ENCODE data around the gene ADRM1.

Gene ADRM1

GRCh38 chr20:62351469-62352401 is 48.9 kb downstream of the ADRM1 start:
- no peak for DNase-seq (ENCODE audit: low read depth, low spot score)
- H3K27ac ChIP-seq: peak overlapping the region; percentile 98

DNA sequence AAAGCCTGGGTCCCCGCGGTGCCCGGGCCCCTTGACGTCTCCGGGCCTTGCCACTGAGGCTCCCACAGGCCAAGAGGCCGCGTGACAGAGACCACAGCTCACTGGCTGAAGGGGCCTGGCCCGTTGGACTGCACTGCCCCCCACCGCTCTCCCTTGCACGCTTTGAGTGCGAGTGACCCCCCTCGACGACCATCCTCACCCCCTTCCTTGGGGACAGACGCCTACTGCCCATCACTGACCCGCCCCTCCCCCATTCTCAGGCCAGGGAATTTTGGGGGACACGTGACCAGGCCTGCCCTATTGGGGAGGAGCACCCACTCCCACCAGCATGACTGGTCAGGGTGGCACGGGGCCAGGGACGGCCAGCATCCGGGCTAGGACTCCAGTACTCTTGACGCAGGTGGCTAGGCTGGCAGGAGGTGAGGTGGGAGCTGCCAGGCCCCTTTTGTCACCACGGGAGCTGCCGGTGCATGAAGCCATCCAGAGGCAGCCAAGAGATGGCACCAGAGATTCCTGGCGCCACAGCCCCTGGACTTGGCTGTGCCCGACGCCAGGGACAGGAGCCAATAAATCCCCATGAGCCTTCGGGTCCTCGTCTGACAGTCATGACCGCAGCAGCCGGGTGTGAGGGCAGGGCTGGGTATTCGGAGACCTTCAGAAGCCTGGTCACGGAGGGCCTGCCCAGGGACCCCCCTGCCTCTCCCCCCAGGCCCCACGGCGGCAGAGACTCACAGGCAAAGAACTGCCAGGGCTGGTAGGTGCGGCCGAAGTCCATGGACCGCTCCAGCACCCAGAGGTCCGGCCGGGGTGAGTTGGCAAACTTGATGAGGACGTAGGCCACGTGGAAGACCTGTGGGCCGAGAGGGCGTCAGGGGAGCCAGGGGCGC is 49.8 kb downstream of the ADRM1 start:
- H3K27ac ChIP-seq: peak overlapping the region; percentile 98
- no peak for DNase-seq (ENCODE audit: low read depth, low spot score)

DNA sequence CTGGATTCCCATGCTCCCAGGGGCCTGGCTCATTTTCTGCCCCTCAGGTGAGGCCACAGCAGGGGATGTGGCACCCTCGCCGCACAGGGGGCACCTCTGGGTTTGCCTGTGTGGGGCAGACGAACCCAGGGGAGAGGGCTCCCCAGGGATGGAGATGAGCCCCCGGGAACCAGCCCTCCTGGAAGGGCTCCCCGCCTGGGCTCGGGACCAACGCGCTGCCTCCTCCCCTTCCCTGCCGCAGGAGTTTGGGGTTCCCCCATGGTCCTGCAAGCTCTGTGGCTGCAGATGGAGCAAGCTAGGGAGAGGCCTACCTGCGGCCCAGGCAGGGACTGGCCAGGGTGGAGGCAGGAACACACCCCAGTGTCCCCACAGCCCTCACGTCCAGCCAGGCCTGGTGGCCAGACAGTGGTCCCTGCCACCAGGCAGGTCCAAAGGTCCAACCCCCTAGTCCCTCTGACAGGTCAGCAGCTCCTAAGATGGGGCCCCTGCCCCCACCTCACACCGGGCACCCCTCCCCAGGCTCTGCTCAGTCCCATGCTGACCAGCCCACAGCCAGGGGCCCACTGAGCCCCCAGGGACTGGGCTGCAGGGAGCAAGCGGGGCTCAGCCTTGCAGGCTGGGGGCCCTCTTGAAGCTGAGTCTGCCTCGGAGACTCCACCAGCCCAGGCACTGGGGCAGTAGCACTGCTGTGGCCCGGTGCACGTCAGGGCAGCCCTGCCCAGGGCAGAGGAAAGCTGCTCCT is 50.7 kb downstream of the ADRM1 start:
- no peak for DNase-seq (ENCODE audit: low read depth, low spot score)
- H3K27ac ChIP-seq: peak overlapping the region; percentile 98

DNA sequence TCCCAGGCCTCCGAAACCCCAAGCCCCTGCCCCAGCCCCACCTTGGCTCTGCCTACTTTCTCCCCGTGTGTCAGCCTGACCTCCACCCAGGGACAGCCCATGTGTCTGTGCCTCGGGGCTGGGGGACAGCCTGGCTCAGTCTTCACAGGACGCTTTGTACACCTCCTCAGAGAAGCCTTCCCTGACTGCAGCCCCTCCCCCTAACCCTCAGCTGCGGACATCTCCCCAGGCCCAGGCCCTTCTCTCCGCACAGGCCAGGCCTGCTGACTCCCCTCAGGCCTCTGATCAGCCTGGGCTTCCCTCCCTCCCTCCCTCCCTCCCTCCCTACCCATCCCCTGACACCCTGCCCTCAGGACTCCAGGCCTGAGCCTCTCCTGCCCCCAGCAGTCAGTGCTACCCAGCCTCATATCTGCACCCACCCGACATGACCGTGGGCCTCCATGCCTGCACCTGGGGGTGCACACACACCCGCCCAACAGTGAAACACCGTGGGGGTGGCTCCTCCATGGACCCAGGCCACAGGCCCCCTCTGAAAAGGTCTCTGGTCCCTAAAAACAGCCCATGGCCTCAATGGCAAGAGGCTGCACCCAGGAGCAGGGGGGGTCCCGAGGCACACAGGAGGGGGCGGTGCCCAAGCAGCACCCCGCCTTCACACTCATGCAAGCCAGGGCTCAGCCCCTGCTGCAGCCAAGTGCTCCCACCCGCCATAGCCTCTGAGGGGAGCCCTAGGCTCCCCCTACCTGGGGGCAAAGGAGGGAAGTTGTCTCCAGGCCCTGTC is 51.4 kb downstream of the ADRM1 start:
- H3K27ac ChIP-seq: peak overlapping the region; percentile 60
- no peak for DNase-seq (ENCODE audit: low read depth, low spot score)

DNA sequence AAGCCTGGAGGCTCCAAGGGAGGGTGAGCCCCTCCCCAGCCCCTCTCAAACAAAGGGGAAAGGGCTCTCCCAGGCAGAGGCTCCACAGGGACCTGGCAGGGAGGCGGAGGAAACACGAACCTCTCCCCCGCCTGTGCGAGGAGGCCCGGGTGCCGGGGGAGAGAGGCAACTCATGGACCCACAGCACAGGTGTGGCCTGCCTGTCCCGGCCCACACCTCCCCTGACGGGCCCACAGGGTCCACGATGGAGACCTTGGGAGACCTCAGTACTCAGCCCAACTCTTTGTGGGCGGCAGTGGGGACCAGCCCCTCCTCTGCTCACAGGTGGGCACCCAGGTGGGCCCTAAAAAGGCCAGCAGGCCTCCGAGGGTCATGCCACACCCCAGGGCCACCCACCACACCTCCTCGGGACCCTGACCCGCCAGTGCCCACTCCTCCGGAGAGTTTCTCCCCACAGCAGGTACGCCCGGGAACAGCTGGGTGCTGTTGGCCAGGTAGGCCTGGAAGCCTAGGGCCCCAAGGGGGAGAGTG is 52.1 kb downstream of the ADRM1 start:
- DNase-seq (ENCODE audit: low read depth, low spot score): no peak
- peak overlapping the region; percentile 60 for H3K27ac ChIP-seq

DNA sequence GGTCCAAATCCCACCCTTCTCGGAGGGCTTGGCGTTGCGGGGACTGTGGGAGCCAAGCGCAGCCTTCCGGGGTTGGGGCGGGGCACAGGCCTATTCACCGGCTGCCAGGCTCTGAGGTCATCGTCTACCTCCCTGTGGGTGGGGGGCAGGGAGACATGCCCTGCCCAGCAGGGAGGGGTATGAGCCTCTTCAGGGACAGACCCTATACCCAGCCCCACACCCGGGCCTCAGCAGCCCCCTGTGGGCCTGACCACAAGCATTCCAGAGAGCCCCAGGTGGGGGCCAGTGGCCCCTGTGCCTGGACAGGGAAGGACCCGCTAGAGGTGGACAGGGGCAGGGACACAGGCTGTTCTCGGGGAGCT is 52.7 kb downstream of the ADRM1 start:
- H3K27ac ChIP-seq: peak overlapping the region; percentile 60

DNA sequence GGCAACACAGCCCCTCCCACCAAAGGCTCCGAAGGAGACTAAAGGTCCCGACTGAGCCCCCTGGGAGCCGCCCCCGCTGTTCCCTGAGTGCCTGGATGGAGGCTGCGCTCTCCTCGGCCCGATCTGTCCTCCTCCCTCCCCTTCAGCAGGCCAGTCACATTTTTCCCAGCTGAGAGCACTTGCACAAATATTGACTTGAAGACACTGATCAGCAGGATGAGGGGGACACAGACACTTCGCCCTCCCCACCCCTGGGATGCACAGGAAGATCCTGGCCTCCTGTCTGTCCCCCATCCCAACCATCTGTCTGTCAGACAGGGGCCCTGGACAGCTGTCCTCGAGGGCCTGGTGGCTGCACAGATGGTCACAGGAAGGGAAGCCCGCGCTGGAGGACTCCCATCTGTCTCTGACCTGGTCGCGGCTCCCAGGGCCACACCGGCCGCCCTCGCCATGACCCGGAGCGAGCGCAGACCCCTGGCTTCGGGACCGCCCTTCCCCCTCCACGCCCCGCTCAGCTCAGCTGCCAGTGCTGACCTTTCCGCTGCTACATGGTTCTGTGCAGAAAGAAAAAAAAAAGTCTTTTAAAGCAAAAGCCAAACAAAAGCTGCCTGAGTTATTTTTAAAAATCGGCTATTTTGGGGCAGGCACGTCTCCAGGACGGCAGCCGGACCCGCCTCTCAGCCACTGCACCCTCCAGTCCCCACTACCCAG is 53.2 kb downstream of the ADRM1 start:
- peak overlapping the region; percentile 60 for H3K27ac ChIP-seq
- DNase-seq (ENCODE audit: low read depth, low spot score): no peak

More for the DNA sequence above, 52.7 kb downstream of the ADRM1 start:
- no peak for DNase-seq (ENCODE audit: low read depth, low spot score)

GRCh38 chr20:62356589-62357186 is 53.9 kb downstream of the ADRM1 start:
- peak overlapping the region; percentile 60 for H3K27ac ChIP-seq
- no peak for DNase-seq (ENCODE audit: low read depth, low spot score)

GRCh38 chr20:62357187-62357667 is 54.4 kb downstream of the ADRM1 start:
- DNase-seq (ENCODE audit: low read depth, low spot score): no peak
- peak overlapping the region; percentile 60 for H3K27ac ChIP-seq

GRCh38 chr20:62357681-62358080 is 54.9 kb downstream of the ADRM1 start:
- H3K27ac ChIP-seq: peak overlapping the region; percentile 60
- DNase-seq (ENCODE audit: low read depth, low spot score): no peak

Measured in epithelial cell of prostate (primary cell).